MM.1S (cell line): ENCODE measurements around the gene CPEB3.

Experiments
- DNase-seq: peaks from one replicate; pipeline ENCODE4 v3.0.0-alpha.2; 2015
- H2AFZ ChIP-seq: fragments of 300-600 bp; sonication (generic); 2 replicates; pipeline ENCODE4 v1.6.0; 2016; ENCODE audit warnings: antibody characterized with exemption, low read length
- H3F3A ChIP-seq: fragments of 300-600 bp; sonication (generic); 2 replicates; pipeline ENCODE4 v1.6.1; 2016; ENCODE audit warnings: mild to moderate bottlenecking, antibody characterized with exemption, low read length, moderate library complexity, mixed read lengths; ENCODE audit not compliant: insufficient read depth
- H3K27ac ChIP-seq: fragments of 300-600 bp; sonication (generic); 2 replicates; pipeline ENCODE4 v1.5.1; 2016; ENCODE audit warnings: mild to moderate bottlenecking, low read length
- H3K27me3 ChIP-seq: fragments of 300-600 bp; sonication (generic); replicated peaks from 2 replicates; pipeline ENCODE4 v1.6.0; 2016; ENCODE audit warnings: low read length; ENCODE audit not compliant: insufficient read depth
- H3K36me3 ChIP-seq: fragments of 300-600 bp; sonication (generic); replicated peaks from 2 replicates; pipeline ENCODE4 v1.6.1; 2016; ENCODE audit warnings: mild to moderate bottlenecking, low read length, mixed read lengths; ENCODE audit not compliant: insufficient read depth
- H3K4me1 ChIP-seq: fragments of 300-600 bp; sonication (generic); 2 replicates; pipeline ENCODE4 v1.6.1; 2016; ENCODE audit warnings: low read length, mixed read lengths
- H3K4me2 ChIP-seq: fragments of 300-600 bp; sonication (generic); 2 replicates; pipeline ENCODE4 v1.6.0; 2016; ENCODE audit warnings: low read depth, low read length
- H3K4me3 ChIP-seq: fragments of 300-600 bp; sonication (generic); 2 replicates; pipeline ENCODE4 v1.5.1; 2016; ENCODE audit warnings: low read length, mixed read lengths
- H3K79me2 ChIP-seq: fragments of 300-600 bp; sonication (generic); 2 replicates; pipeline ENCODE4 v1.6.1; 2016; ENCODE audit warnings: mixed run types, low read length, mixed read lengths
- H3K9ac ChIP-seq: fragments of 300-600 bp; sonication (generic); 2 replicates; pipeline ENCODE4 v1.6.1; 2016; ENCODE audit warnings: low read length, mixed read lengths
- H3K9me2 ChIP-seq: fragments of 300-600 bp; sonication (generic); replicated peaks from 2 replicates; pipeline ENCODE4 v1.6.1; 2016; ENCODE audit warnings: mild to moderate bottlenecking, low read length, mixed read lengths; ENCODE audit not compliant: insufficient read depth
- H3K9me3 ChIP-seq: fragments of 300-600 bp; sonication (generic); replicated peaks from 2 replicates; pipeline ENCODE4 v1.6.1; 2016; ENCODE audit warnings: mild to moderate bottlenecking, low read length, mixed read lengths; ENCODE audit not compliant: insufficient read depth
- H4K20me1 ChIP-seq: fragments of 300-600 bp; sonication (generic); 2 replicates; pipeline ENCODE4 v1.6.1; 2016; ENCODE audit warnings: mild to moderate bottlenecking, low read length, moderate library complexity, mixed read lengths; ENCODE audit not compliant: insufficient read depth
- CTCF ChIP-seq: fragments of 300-600 bp; sonication (generic); IDR thresholded peaks from 2 replicates; pipeline ENCODE4 v1.5.1; 2016; ENCODE audit warnings: antibody characterized with exemption, low read length, mixed read lengths
- EZH2 ChIP-seq: fragments of 300-600 bp; sonication (generic); optimal IDR thresholded peaks from 2 replicates; pipeline ENCODE3; 2017; ENCODE audit warnings: low read depth, mild to moderate bottlenecking, antibody characterized with exemption, low read length, mixed read lengths
- EZH2phosphoT487 ChIP-seq: fragments of 300-600 bp; sonication (generic); IDR thresholded peaks from 2 replicates; pipeline ENCODE4 v1.6.1; 2018; ENCODE audit warnings: antibody characterized with exemption, low read length

CPEB3 gene

GRCh38 chr10:92238054-92238585 is 52.8 kb downstream of the CPEB3 start:
- Histone ChIP-seq H3K36me3 (0 out of 2 replicates have a peak, but pooled peaks cover 3% of the 10 kb centered on the region), H3K4me1 (peaks cover 30% of the 10 kb centered on the region), H3K4me3 (no peak overlapping the region)

GRCh38 chr10:92231196-92231595 is 59.7 kb downstream of the CPEB3 start:
- DNase-seq = no peak
- peaks cover 9% of the 10 kb centered on the region; the same call in 1 of the 2 replicates for H3K4me1 ChIP-seq

More at GRCh38 chr10:92238054-92238585, 52.8 kb downstream of the CPEB3 start:
- Histone ChIP-seq H3K4me2 (no peak overlapping the region), H3K9me3 (no peaks in the 10 kb centered on the region), H3K27me3 (no peaks in the 10 kb centered on the region), H3K79me2 (peaks cover 44% of the 10 kb centered on the region), H3K9me2 (no peaks in the 10 kb centered on the region), H3K27ac (no peak overlapping the region), H2AFZ (no peak overlapping the region), H3F3A (peaks cover 22% of the 10 kb centered on the region), H4K20me1 (no peaks in the 10 kb centered on the region), H3K9ac (no peak overlapping the region)
- TF ChIP-seq CTCF = no peak
- no peak for TF ChIP-seq EZH2
- TF ChIP-seq EZH2phosphoT487 = no peak
- DNase-seq = no peak

GRCh38 chr10:92222603-92223262 is 68.1 kb downstream of the CPEB3 start:
- no peaks in the 10 kb centered on the region; the same call in 1 of the 2 replicates for H3K36me3 ChIP-seq
- H3K4me2 ChIP-seq = no peak overlapping the region
- H3K9ac ChIP-seq = no peak overlapping the region
- H3K9me2 ChIP-seq = no peaks in the 10 kb centered on the region
- H3K9me3 ChIP-seq = no peaks in the 10 kb centered on the region
- no peaks in the 10 kb centered on the region for H4K20me1 ChIP-seq
- no peaks in the 10 kb centered on the region for H3F3A ChIP-seq
- no peak overlapping the region for H2AFZ ChIP-seq
- no peak for DNase-seq
- no peak overlapping the region for H3K4me3 ChIP-seq
- no peak for TF ChIP-seq EZH2phosphoT487
- no peak for TF ChIP-seq CTCF
- TF ChIP-seq EZH2 = no peak
- no peak overlapping the region for H3K27ac ChIP-seq
- no peaks in the 10 kb centered on the region for H3K27me3 ChIP-seq
- peaks cover 10% of the 10 kb centered on the region; the same call in 1 of the 2 replicates for H3K79me2 ChIP-seq
- H3K4me1 ChIP-seq = no peaks in the 10 kb centered on the region

More at GRCh38 chr10:92231196-92231595, 59.7 kb downstream of the CPEB3 start:
- H3K9me2 ChIP-seq = no peaks in the 10 kb centered on the region
- H3K27ac ChIP-seq = no peak overlapping the region
- no peak for TF ChIP-seq EZH2
- no peak for TF ChIP-seq CTCF
- no peak for TF ChIP-seq EZH2phosphoT487
- no peaks in the 10 kb centered on the region for H4K20me1 ChIP-seq
- no peak overlapping the region for H3K4me2 ChIP-seq
- H3K9me3 ChIP-seq = no peaks in the 10 kb centered on the region
- H3K36me3 ChIP-seq = no peaks in the 10 kb centered on the region
- H3F3A ChIP-seq = peaks cover 4% of the 10 kb centered on the region; the same call in 1 of the 2 replicates
- H3K9ac ChIP-seq = no peak overlapping the region
- no peak overlapping the region for H3K4me3 ChIP-seq
- no peaks in the 10 kb centered on the region for H3K27me3 ChIP-seq
- H2AFZ ChIP-seq = no peak overlapping the region
- H3K79me2 ChIP-seq = peaks cover 24% of the 10 kb centered on the region
